Esophagus muscularis mucosa (tissue), 4 donors: Measurements from ENCODE around the gene PCBP4. TPM values are rescaled to one million over a fixed set of nuclear protein-coding genes. Genes with fewer than 3 reads are reported as not detected.

Experiments
- DNase-seq: peaks from one replicate; pipeline ENCODE4 v3.0.0-alpha.2; 2017; ENCODE audit errors: extremely low spot score
- H3K27ac ChIP-seq, 4 donors: fragments of 200-600 bp; sonication (generic); replicated peaks in 1 of 4; 1 replicate in 3 of 4; 2 replicates in 1 of 4; pipeline ENCODE4 v1.5.1; 2016 to 2019; ENCODE audit warnings: mild to moderate bottlenecking in 1 of 4
- H3K27me3 ChIP-seq, 4 donors: fragments of 200-600 bp; sonication (generic); one replicate each; pipeline versions ENCODE4 v1.5.1 to v1.6.0; 2016 to 2019
- H3K36me3 ChIP-seq, 4 donors: fragments of 200-600 bp; sonication (generic); one replicate each; pipeline ENCODE4 v1.5.1; 2016 to 2019
- H3K4me1 ChIP-seq, 4 donors: fragments of 200-600 bp; sonication (generic); one replicate each; pipeline ENCODE4 v1.5.1; 2016 to 2019
- H3K4me3 ChIP-seq, 4 donors: fragments of 200-600 bp; sonication (generic); 1 replicate in 2 of 4; 2 replicates in 2 of 4; pipeline ENCODE4 v1.5.1; 2016 to 2019; ENCODE audit warnings: mild to moderate bottlenecking in 4 of 4, moderate library complexity in 1 of 4
- H3K9me3 ChIP-seq, 4 donors: fragments of 200-600 bp; sonication (generic); 1 replicate in 3 of 4; 2 replicates in 1 of 4; pipeline ENCODE4 v1.5.1; 2016 to 2019
- CTCF ChIP-seq, 3 experiments: fragments of 200-600 bp in 2 of 3; fragments of 450-650 bp in 1 of 3; sonication (generic) in 2 of 3; IDR thresholded peaks; one replicate each; pipeline ENCODE4 v1.5.1; 2017 to 2019; ENCODE audit warnings: antibody characterized with exemption in 3 of 3, mild to moderate bottlenecking in 2 of 3, moderate library complexity in 1 of 3
- EP300 ChIP-seq: sonication (generic); formaldehyde crosslinking; IDR thresholded peaks from one replicate; pipeline ENCODE4 v1.6.1; 2017; ENCODE audit warnings: antibody characterized with exemption
- POLR2A ChIP-seq: fragments of 450-650 bp; IDR thresholded peaks from one replicate; pipeline ENCODE4 v1.6.1; 2017; ENCODE audit warnings: antibody characterized with exemption, moderate library complexity, mild to moderate bottlenecking, low read depth
- POLR2AphosphoS5 ChIP-seq, 2 donors: sonication (generic); formaldehyde crosslinking; IDR thresholded peaks; one replicate each; pipeline ENCODE4 v1.6.1; 2017; ENCODE audit warnings: antibody characterized with exemption in 2 of 2
- WGBS: methylation state at CpG from one replicate; pipeline ENCODE4 v1.1.5; 2018; 5-methylcytosine and 5-hydroxymethylcytosine counted together
- intact Hi-C: fragments of 100-400 bp; cut with DNase I; formaldehyde crosslinking; loops from one replicate; pipeline ENCODE4 v1.15.1; 2023
- total RNA-seq, 4 donors: library from RNA; depleted of rRNA; stranded (reverse); fragments of >200 nt; gene quantifications; one replicate each; pipeline versions ENCODE4 v1.1.0 to v1.2.1, GENCODE V29; 2016

PCBP4 gene
- total RNA-seq, 4 donors from 2014 or later: 54.4 to 378 (median 139) TPM

GRCh38 chr3:51983578-51984268, 16.5 kb upstream of the PCBP4 start:
- intact Hi-C loops: no loop called here
- H3K27ac ChIP-seq: peak overlapping the region; percentile 92 to 97 (median 96)
- H3K9me3 ChIP-seq: no peaks in the 10 kb centered on the region
- H3K4me1 ChIP-seq: peaks cover 22 to 43% (median 30%) of the 10 kb centered on the region in 4 donors
- WGBS: 75% methylated on average over 21 of the region's 22 CpGs
- H3K27me3 ChIP-seq: no peaks in the 10 kb centered on the region
- H3K4me3 ChIP-seq: peak overlapping the region; percentile 66 to 69 (median 68)
- H3K36me3 ChIP-seq: peaks cover 0 to 17% (median 4%) of the 10 kb centered on the region in 4 donors
- no peak for DNase-seq
- TF ChIP-seq POLR2A (no peak), EP300 (no peak), POLR2AphosphoS5 (IDR thresholded peaks at IDR 0.05) (no peak), CTCF (IDR thresholded peaks at IDR 0.05) (no peak)

DNA sequence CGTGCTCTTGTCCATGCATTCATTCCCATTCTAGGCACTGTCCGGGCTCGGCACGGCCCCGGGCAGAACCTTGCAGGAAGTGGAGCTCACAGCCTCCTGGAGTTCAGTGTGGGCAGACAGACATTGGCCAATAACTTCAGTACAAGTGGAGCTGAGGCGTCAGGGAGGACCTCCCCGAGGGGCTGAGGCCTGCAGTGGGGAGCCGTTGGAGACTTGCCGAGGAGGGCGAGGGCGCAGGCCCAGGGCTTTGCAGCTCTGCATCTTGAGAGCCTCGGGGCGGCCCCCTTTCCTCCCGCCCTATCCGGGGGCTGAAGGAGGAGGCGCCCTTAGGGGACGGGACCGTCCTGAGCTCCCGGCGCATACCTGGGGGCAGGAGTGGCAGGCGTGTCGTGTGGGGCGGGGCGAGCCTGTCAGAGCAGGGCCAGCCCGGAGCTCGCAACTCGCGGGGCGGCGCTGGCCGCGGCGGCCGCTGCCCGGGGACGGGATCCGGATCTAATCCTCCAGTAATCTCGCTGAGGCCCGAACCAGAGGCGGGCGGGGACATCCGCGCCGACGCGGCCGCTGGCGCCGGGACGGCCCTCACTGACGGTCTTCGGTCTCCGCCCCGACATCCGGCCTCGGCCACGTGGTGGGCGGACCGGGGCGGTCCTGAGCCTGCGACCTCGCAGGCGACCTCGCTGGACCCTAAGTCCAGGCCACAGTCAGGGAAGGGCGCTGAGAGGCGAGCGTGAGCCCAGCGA, 15.8 kb upstream of the PCBP4 start, which contains the start of gene ACY1:
Gene ACY1, plus strand, starts transcription at position 698 of the 740 bp plus-strand sequence. CDS start 530 bp downstream, outside the sequence.
- H3K27ac ChIP-seq: peak within 1 kb of the TSS; percentile 92 to 97 (median 96)
- peak; percentile 95 for DNase-seq
- WGBS: under 1% methylated on average over 34 of the region's 68 CpGs
- no peak for TF ChIP-seq CTCF (IDR thresholded peaks at IDR 0.05)
- TF ChIP-seq EP300: no peak
- TF ChIP-seq POLR2A: no peak
- peak; percentile 85 to 89 for TF ChIP-seq POLR2AphosphoS5 (IDR thresholded peaks at IDR 0.05)
- no peaks in the 10 kb centered on the region for H3K27me3 ChIP-seq
- H3K9me3 ChIP-seq: no peaks in the 10 kb centered on the region
- H3K4me1 ChIP-seq: peaks cover 22 to 43% (median 30%) of the 10 kb centered on the region in 4 donors
- intact Hi-C loops: no loop called here
- H3K36me3 ChIP-seq: peaks cover 0 to 17% (median 6%) of the 10 kb centered on the region in 4 donors
- H3K4me3 ChIP-seq: peak within 1 kb of the TSS; percentile 66 to 69 (median 68)

DNA sequence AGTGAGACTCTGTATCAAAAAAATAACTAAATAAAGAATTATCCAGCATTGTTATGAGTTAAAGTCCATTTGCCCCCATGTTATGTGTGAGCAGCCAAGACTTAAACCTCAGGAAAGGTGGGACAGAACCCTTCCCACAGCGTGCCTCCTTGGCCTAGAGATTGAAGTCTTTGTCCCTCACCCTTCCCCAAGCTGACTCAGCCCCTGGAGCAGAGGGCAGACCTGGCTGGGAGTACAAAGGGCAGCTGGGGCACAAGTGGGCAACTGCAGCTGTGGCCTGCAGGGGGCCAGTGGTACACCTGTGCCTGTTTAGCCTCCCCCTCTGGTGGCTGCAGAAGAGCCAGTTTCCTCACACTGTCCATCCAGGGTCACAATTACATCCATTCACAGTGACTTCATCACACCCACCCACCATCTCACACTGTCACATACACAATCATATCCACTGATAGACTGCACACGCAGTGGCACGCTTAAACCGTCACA, 15.1 kb upstream of the PCBP4 start:
- intact Hi-C loops: no loop called here
- H3K27ac ChIP-seq: peak overlapping the region; percentile 92 to 97 (median 96)
- no peak for DNase-seq
- H3K4me1 ChIP-seq: peaks cover 22 to 43% (median 30%) of the 10 kb centered on the region in 4 donors
- 4% methylated on average over 4 of the region's 4 CpGs for WGBS
- no peaks in the 10 kb centered on the region for H3K27me3 ChIP-seq
- peaks cover 0 to 13% (median 6%) of the 10 kb centered on the region in 4 donors for H3K36me3 ChIP-seq
- no peaks in the 10 kb centered on the region for H3K9me3 ChIP-seq
- TF ChIP-seq EP300 (no peak), CTCF (IDR thresholded peaks at IDR 0.05) (peak; percentile 21 to 50 (median 28))
- H3K4me3 ChIP-seq: peak overlapping the region; percentile 66 to 69 (median 68)

DNA sequence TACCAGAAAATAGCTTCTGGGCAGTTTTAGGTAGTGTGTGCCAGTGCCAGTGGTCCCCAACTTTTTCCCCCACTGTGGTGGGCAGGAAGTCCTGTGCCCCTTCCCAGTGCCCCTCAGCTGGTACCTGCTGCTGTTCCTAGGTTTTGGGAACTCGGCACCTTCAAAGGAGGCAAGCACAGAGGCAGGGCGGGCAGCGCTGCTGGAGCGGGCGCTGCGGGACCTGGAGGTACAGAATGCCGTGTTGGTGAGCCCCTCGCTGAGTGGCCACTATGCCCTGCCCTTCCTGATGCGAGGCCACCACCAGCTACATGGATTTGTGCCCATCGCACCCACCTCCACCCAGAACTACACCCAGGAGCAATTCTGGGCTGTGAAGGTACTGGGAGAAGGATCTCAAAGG, 13.0 kb upstream of the PCBP4 start:
- Histone ChIP-seq H3K36me3 (peaks cover 0 to 13% (median 5%) of the 10 kb centered on the region in 4 donors), H3K4me1 (peaks cover 32 to 57% (median 42%) of the 10 kb centered on the region in 4 donors), H3K9me3 (no peaks in the 10 kb centered on the region), H3K27me3 (no peaks in the 10 kb centered on the region), H3K4me3 (no peak overlapping the region), H3K27ac (no peak overlapping the region)
- 99% methylated on average over 7 of the region's 10 CpGs for WGBS
- DNase-seq: no peak
- intact Hi-C loops: no loop called here
- TF ChIP-seq POLR2A: no peak
- no peak for TF ChIP-seq EP300
- TF ChIP-seq CTCF (IDR thresholded peaks at IDR 0.05): no peak
- no peak for TF ChIP-seq POLR2AphosphoS5 (IDR thresholded peaks at IDR 0.05)
